Stimulated activated CD4-positive, alpha-beta T cell treated with anti-CD3 and anti-CD28 coated beads, Interleukin-15, amount 100 ng/mL, for 24 hours (primary cell): ENCODE results near the gene TNRC6A.
"Not testable (repeated sequence)": the region's sequence is repeated elsewhere in the genome, so short reads cannot be mapped to it uniquely, and the experiment has no call there.

Experiments
- DNase-seq: peaks from one replicate; pipeline ENCODE4 v3.0.0-alpha.2; 2020

TNRC6A gene

DNA sequence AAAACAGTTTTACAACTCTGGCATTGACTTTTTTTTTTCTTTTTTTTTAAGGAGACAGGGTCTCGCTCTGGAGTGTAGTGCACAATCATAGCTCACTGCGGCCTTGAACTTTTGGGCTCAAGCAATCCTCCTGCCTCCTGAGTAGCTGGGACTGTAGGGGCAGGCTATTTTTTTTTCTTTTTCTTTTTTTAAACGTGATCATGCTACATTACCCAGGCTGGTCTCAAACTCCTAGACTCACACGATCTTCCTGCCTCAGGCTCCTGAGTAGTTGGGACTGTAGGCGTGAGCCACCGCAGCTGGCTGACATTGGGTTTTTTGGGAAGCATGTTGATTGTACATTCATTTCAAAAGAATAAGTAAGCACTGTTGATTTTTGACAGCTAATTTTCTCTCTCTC lies 32.1 kb downstream of the TNRC6A start:
- DNase-seq, result no peak

DNA sequence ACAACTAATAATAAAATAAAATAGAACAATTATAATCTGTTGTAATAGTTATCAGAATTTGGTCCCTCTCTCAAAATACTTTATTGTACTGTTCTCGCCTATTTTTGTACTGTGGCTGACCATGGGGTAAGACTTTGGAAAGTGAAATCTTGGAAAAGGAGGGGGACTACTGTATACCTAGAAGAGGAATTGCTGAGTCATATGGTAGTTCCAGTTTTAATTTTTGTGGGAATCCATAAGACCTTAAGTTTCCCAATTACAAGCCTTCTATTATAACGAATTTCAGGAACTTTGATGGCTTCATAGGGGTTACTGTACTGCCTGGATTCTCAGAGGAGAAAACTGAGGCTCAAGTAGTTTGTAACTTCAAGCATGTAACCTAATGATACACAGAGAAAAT lies 35.5 kb downstream of the TNRC6A start:
- no peak for DNase-seq

DNA sequence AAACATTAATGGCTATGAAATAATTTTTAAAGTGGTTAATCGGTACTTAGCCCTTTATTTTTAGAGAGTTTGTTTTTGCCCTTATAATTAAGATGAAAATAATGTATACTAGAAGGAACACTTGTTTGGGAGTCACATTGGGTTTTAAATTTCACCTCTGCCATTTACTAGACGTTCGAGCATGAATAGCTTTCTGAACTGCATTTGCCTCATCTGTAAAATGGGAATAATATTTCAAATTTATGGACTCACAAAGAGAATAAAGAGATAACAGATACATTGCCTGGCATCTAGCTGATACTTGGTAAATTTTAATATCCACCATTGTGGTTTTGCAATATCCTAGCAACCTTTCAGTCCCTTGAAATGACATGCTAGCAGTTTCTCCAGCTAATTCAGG lies 36.6 kb downstream of the TNRC6A start:
- no peak for DNase-seq

DNA sequence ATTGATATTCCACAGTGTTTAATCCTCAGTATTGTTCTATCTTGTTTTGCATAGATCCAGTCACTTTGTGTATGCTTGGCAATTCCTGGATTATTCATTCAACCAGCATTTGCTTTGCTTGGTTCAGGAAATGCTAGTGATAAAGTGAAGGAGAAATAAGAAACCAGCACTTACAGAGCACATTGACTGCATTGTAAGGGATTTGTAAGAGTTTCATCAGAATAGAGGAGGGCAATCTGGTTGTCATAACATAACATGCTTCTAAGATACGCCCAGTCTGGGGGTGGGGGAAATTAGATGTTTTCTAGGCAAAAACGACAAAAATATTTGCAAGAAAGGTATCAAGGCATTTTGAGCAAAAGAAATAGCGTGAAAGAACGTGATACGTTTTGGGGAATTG lies 40.4 kb downstream of the TNRC6A start:
- no peak for DNase-seq

DNA sequence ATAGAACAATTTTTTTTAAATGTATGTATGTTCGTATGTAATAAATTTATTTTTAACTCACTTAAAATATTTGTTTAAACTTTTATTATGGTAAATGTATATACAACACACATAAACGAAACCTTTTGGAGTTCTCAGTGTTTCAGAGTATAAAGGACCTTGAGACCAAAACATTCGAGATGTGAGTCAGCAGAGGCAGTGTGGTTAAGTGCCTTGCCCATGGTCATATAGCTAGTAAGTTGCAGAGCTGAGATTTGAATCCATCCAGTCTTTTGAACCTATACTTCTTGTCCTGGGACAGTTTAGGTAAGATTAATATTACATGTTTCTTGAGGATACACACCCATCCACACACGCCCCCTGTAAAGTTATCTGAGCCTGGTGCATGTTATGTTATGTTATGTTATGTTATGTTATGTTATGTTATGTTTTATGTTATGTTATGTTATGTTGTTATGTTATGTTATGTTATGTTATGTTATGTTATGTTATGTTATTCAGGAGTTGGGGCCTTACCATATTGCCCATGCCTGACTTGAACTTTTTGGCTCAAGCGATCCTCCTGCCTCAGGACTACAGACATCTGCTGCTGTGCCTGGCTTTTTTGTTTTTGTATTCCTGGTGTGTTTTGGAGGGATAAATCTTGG lies 41.8 kb downstream of the TNRC6A start:
- DNase-seq, result no peak

DNA sequence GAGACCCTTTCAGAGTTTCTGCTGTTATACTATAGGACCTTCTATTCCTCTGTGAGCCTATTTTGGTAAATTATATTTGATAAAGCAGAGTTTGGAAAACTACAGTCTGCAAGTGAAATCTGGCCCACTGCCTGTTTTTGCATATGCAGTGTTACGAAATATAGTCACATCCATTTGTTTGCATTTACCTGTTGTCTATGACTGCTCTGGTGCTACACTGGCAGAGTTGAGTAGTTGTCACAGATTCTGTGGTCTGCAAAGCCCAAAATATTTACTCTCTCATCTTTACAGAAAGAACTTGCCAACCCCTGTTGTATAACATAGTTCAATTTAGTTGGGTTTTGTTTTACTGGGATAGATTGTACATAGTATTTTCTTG lies 42.3 kb downstream of the TNRC6A start:
- no peak for DNase-seq

DNA sequence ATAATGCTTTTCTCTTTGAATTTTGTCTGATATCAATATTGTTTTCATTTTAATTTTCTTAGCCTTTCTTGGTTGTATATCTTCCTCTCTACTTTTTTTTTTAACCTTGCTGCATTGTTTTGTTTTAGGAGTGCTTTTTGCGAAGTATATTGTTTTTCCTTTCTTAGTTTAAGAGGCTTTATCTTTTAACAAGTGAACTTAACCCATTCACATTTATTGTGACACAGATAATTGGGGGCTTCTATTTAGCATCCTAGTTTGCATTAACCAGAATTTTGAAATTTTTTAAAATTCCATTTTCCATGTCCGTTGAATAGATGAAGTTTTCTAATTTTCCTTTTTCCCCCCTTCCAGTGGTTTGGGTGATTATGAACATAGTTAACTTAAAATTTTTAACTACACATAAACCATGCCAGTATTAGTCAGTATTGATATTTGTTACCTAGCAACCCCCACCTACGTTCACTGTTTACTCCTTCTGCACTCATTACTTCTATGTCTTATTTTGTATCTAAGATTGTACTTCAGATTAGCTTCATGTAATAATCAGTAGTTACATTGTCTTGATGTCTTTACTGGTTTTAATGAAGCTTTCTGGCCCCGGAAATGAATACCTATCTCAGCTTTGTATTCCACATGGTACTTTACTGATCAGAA lies 44.4 kb downstream of the TNRC6A start:
- DNase-seq, result no peak

DNA sequence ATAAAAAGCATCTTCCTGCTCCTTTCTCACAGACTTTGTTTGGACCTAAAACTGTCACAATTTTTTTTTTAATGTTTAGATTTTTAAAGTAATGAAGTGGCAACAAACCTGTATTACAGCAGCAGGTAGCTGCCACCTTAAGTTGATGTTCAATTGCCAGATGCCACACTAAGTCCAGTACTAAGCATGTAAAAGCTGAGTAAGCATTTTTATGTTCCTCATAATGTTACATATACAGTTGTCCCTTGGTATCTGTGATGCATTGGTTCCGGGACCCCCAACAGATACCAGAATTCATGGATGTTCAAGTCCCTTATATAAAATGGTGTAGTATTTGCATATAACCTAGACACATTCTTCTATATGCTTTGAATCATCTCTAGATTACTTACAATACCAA lies 45.1 kb downstream of the TNRC6A start:
- no peak for DNase-seq

DNA sequence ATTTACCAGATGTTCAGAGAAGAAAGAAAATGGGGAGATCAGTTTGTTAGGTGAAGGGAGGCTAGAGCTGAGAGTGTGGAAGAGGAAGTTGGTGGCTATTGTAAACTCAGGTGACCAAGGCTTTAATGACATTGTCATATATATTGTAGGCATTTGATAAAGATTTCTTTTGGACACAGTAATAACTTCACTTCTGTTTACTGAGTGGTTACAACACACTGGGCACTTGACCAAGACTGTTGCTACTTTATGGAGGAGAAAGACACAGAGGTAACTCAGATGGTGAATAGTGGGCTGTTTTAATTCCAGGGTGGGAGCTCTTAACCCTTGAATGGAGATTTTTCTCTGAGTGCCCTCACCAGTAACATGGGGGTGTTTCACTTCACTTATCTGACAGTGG lies 46.0 kb downstream of the TNRC6A start:
- DNase-seq, result no peak

DNA sequence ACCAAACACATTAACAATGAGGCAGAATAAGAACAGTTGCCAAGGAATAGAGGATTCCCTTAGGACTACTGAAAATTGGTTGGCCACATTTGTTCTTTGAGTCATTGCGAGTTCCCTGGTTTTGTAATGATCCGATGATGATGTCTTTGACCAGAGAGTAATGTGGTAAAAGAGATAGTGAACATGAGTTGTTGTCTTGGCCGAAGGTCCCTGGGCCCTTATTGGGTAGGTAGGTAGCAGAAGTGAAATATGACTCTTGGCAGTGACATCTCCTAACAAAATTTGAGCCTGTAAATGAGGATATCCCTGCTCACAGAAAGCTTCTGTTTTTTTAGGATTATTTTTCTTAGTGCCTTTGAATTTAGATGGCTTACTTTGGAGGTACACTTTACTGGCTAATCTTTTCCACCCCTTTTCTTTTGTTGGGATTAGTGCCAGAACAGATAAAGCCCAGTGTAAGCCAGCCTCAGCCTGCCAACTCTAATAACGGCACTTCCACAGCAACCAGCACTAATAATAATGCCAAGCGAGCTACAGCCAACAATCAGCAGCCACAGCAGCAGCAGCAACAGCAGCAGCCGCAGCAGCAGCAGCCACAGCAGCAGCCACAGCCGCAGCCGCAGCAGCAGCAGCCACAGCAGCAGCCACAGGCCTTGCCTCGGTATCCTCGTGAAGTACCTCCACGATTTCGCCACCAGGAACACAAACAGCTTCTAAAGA lies 47.2 kb downstream of the TNRC6A start:
- no peak for DNase-seq

DNA sequence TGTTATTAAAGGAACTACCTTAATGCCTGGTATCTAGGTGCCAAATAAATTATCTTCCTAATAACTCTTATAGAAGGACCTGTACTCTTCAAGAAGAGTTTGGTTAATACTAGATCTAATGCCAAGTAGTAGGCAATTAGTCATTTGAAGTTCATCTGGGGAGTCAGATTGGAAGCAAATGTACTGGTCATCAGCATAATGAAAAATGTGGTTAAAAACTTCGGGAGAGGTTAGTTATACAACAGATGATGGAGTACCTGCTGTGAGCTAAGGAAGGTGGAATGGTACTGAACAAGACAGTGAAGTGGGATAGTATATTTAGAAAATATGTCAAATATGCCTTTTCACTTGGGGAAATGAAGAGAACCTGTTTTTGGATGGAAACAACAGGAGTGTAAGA lies 49.2 kb downstream of the TNRC6A start:
- no peak for DNase-seq

DNA sequence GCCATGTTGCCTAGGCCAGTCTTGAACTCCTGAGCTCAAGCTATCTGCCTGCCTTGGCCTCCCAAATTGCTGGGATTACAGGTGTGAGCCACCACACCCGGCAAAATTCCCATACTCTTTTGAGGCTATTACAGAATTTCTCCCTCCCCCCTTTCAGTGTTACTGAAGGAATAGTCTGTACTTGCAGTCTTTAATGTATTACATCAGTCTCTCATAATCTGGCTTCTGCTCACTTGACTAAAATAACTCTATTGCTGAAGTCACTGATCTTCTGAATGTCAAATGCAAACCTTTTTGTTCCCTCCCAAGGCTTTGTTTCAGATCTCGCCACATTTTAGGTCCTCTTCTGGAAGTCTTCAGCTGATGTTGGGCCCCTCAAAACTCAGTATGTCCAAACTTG lies 51.8 kb downstream of the TNRC6A start:
- no peak for DNase-seq

DNA sequence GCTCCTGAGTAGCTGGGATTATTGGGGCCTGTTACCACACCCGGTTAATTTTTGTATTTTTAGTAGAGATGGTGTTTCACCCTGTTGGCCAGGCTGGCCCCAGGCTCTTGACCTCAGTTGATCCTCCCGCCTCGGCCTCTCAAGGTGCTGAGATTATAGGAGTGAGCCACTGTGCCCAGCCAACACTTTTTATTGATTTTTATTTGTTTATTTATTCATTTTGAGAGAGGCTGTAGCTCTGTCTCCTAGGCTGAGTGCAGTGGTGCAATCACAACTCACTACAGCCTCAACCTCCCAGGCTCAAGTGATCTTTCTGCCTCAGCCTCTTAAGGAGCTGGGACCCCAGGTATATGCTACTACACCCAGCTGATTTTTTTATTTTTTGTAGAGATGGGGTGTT lies 54.7 kb downstream of the TNRC6A start:
- DNase-seq, result no peak

DNA sequence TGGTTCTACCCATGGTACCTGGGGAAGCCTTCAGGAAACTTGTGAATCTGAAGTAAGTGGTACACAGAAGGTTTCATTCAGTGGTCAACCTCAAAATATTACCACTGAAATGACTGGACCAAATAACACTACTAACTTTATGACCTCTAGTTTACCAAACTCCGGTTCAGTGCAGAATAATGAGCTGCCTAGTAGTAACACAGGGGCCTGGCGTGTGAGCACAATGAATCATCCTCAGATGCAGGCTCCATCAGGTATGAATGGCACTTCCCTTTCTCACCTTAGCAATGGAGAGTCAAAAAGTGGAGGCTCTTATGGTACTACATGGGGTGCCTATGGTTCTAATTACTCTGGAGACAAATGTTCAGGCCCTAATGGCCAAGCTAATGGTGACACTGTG lies 60.4 kb downstream of the TNRC6A start:
- DNase-seq, result no peak

DNA sequence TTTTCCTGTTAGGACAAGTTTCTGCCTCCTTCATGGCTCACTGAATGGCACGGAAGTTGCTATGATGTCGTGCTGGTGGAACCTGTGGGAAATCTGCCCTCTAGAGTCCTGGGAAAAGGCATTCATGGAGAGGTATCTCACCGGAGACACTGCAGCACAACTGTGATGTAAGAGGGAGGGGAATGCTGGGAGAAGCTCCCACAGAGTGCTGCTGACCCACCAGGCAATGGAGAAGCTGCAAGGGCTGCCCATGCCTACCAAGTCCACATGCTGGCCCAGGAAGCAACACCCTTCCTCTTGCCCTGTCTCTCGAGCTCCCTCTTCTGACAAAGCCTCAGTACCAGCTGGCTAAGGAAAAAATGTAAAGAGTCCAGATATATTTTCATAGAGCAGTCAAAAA lies 71.1 kb downstream of the TNRC6A start:
- no peak for DNase-seq

DNA sequence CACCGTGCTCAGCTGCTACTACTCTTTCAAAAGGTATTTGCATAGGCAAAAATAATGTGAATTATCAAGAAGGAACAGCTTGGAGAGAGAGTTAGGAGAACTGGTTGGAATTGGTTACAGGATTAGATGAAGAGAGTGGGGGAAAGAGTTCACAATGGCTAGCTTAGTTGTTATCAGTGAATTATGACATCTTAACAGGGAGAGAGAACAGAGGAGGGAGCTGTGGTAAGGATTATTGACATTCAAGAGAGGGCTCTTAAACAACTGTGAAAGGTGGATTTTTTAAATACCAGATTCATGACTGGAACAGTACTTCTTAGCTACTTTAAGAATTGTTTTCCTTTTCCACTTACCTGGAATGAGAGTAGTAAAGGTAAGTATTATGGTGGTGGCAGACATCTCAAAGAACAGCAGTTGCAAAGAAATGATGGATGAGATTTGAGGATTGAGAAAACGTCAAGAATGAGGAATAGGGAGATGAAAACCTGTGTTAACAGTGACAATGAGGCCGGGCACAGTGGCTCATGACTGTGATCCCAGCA lies 72.4 kb downstream of the TNRC6A start:
- no peak for DNase-seq

DNA sequence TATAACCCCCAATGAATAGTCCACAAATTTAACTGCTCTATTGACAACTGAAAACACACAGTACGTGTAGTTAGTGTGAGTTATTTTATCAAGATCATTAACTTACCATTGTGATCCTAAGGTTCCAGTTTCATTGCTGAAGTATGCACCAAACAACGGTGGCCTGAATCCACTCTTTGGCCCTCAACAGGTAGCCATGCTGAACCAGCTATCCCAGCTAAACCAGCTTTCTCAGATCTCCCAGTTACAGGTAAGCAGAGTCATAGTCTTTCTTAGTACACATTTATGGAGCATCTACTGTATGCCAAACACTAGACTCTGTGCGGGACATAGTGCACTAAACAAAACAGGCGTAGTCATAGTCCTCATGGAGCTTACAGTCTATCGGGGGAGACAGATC lies 76.0 kb downstream of the TNRC6A start:
- no peak for DNase-seq

DNA sequence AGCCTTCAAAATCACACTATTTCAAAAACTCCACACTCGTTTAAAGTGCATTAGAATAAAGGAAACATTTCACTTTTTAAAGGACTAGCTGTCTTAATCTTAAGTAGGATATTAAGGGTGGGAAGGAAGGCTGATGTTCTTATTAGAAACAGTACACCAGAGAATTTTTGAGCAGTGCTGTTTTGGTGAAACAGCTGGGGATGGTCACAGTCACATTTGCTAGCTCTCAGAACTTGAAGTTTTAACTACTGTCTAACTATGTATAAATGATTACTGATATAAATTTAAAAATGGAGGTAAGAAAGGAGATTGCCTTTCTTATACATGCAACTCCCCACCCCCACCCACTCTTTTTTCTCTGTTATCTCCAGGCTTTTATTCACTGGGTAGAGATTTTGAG lies 77.8 kb downstream of the TNRC6A start:
- DNase-seq, result no peak

DNA sequence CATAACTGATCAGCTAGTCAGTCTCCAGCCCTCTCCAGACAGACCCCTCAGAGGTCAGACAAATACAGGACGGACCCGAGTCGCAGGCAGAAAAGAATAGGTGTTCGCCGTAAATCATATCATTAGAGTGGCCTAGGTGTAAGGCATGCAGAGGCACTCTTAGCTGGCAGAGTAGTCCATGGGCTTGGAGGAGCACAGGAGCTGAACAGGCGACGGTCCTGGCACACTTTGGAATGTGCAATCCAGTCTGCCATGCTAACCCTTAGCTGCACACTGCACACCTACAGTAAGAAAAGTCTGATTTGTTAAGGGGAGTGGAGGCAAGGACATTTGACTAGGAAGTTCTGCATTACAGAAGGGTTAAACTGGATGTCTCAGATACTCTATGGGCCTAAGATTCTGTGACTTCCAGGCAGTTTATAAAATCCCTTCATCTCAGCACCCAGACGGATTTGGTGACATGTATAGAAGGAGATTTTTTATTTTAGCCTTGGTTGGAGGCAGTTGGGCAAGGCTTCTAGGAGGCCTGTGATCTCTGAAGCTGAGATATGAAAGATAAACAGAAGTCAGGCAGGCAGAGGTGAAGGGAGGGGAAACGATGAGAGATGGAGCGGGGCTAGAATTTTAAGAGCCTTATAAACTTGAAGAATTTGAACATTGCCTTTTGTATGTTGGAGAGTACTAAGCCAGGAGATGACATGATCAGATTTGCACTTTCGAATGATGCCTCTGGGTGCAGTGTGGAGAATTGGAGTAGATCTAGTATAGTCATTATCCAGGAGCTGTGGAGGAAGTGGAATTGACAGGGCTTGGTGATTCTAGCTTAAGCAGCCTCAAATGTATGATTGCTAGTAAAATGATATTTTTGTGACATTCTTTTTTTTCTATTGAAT lies 81.7 kb downstream of the TNRC6A start:
- DNase-seq, result no peak

DNA sequence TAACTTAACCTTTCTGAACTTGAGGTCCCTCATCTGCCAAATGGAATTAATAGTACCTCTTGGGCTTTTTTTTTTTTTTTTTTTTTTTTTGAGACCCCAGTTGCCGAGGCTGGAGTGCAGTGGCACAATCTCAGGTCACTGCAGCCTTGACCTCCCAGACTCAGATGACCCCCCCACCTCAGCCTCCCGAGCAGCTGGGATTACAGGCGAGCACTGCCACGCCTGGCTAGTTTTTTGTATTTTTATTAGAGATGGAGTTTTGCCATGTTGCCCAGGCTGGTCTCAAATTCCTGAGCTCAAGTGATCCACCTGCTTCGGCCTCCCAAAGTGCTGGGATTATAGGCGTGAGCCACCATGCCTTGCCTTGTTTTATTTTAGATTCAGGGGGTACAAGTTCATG lies 83.4 kb downstream of the TNRC6A start:
- not testable (repeated sequence) for DNase-seq

DNA sequence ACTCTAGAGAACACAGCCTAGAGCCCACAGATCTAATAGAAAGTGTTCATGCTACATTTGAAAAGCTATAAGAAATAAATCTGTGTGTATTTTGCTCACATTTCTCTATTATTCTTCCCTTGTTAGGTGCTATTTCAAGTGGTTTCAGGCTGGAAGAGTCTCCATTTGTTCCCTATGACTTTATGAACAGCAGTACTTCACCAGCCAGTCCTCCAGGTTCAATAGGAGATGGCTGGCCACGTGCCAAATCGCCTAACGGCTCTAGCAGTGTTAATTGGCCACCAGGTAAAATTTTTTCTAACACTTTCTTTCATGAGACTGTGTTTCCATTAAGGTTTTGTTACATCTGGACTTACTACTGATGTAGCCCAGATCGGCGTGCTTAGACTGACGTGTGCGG lies 85.6 kb downstream of the TNRC6A start:
- DNase-seq, result no peak

DNA sequence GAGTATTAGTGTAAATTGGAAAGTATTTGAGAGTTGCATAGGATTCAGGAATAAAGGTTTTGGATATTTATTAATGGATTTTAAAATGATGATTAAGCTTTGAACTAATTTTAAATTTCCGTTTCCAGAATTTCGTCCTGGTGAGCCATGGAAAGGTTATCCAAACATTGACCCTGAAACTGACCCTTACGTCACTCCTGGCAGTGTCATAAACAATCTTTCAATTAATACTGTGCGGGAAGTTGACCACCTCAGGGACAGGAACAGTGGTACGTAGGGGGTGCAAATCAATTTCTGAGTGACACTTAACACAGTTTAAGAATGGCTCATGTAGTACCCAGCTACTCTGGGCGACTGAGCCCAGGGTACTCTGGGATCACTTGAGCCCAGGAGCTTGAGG lies 87.2 kb downstream of the TNRC6A start:
- DNase-seq, result no peak

DNA sequence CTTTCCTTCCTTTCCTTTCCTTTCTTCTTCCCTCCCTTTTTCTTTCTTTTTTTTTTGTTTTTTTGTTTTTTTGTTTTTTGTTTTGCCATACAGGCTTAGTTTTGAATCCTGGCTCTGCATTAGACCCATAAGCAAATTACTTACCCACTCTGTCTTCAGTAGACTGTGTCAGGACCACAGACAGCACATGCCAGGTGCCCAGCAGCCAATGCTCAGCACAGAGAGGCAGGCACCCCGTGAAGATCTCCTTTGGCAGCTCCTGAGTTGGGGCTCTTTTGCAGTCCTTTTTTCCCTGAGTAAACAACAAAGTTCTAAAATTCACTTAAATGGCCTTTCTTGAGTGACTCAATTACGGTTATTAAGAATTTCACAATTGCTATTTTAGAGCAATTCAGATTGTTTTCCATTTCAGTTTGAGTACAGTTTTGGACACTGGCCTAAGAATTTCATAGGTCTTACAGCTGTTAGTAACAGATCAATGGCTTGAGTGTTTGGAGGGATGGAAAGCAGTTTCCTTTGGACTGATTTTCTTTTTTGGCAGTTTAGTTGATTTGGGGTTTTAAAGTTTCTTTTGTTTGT lies 90.1 kb downstream of the TNRC6A start:
- DNase-seq, result no peak
